ENCODE results near the gene KRTAP12-2.
"Not testable (repeated sequence)": the region's sequence is repeated elsewhere in the genome, so short reads cannot be mapped to it uniquely, and the experiment has no call there.

KRTAP12-2 gene

DNA sequence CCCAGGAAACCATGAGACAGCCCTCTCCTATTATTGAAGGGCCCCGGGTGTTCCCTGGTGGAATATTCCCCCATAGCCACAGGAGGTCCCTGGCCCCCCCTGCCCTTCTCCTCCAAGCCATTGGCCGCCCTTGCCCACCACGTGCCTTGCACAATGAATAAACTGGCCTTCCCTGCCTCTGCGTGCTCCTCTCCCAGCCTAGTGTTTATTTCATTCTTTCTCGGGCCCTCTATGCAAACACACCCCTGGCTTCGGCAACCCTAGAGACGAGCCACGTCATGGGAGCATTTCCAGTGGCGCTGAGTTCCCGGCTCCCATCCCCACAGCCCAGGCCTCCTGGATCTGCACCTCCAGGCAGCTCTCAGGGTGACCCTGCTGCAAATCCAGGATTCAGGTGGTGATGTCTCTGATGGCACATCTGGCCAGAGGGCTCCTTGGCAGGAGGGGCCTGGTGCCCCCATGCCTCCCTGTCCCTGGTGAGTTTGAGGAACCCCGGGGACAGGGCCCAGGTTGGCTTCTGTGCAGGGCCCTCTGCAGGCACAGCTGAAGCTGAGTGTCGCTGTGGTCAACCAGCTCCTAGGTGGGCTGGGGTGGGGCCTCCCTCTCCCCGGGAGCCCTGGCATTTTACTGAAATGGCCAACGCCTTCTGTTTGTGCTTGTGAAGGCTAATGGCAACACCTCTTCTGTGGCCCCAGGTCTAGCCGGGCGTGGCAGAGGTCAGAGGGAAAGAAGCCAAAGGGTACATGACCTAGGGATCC lies 36.4 kb upstream of the KRTAP12-2 start:
- DNase-seq (ENCODE audit: insufficient read length, low spot score) (no peak), FAIRE-seq (no peak)

DNA sequence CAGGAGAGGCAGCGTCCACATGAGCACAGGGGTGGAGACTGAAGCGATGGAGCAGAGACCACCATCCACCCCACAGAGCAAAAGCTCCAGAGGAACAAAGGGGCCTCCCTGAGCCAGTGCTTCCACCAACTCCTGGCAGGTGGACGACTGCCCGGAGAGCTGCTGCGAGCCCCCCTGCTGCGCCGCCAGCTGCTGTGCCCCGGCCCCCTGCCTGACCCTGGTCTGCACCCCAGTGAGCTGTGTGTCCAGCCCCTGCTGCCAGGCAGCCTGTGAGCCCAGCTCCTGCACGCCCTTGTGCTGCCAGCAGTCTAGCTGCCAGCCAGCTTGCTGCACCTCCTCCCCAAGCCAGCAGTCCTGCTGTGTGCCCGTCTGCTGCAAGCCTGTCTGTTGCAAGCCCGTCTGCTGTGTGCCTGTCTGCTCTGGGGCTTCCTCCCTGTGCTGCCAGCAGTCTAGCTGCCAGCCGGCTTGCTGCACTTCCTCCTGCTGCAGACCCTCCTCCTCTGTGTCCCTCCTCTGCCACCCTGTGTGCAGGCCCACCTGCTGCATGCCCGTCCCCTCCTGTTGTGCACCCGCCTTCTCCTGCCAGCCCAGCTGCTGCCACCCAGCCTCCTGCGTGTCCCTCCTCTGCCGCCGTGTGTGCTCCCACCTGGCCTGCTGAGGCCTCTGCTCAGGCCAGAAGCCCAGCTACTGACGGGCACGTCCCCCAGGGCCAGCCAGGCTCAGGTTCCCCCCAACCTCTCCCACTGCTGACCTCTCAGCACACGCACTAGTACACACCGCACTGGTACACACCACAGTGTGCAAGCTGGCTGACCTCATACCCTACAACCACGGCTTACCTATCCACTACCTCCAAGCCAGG lies 35.6 kb upstream of the KRTAP12-2 start:
- DNase-seq (ENCODE audit: insufficient read length, low spot score), result no peak
- no peak for FAIRE-seq

DNA sequence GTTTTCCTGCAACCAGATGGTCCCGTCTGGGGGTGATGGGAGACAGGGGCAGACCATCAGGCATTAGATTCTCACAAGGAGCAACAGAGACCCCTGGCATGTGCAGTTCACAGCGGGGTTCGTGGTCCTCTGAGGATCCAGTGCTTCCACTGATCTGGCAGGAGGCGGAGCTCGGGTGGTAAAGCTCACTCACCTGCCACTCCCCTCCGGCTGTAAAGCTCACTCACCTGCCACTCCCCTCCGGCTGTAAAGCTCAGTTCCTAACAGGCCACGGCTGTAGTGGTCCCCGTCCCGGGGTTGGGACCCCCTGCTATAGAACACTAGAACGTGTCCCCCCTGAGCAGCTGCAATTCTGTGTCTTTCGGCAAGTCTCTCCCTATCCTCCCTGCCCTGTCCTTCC lies 34.8 kb upstream of the KRTAP12-2 start:
- FAIRE-seq (no peak), DNase-seq (ENCODE audit: insufficient read length, low spot score) (no peak)

DNA sequence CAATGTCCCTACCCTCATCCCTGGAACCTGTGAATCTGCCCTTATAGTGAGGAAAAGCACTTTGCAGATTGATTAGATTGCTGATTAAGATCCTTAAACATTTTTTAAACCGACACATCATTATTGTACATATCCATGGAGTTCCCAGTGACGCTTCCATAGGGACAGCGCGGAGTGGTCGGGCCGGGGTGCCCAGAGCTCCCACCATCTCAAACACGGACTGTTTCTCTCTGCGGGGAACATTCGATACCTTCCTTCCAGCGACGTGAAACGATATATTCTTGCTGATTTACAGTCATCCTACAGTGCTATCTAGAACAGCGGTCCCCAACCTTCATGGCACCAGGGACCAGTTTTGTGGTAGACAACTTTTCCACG lies 34.3 kb upstream of the KRTAP12-2 start:
- DNase-seq (ENCODE audit: insufficient read length, low spot score), result no peak
- no peak for FAIRE-seq

DNA sequence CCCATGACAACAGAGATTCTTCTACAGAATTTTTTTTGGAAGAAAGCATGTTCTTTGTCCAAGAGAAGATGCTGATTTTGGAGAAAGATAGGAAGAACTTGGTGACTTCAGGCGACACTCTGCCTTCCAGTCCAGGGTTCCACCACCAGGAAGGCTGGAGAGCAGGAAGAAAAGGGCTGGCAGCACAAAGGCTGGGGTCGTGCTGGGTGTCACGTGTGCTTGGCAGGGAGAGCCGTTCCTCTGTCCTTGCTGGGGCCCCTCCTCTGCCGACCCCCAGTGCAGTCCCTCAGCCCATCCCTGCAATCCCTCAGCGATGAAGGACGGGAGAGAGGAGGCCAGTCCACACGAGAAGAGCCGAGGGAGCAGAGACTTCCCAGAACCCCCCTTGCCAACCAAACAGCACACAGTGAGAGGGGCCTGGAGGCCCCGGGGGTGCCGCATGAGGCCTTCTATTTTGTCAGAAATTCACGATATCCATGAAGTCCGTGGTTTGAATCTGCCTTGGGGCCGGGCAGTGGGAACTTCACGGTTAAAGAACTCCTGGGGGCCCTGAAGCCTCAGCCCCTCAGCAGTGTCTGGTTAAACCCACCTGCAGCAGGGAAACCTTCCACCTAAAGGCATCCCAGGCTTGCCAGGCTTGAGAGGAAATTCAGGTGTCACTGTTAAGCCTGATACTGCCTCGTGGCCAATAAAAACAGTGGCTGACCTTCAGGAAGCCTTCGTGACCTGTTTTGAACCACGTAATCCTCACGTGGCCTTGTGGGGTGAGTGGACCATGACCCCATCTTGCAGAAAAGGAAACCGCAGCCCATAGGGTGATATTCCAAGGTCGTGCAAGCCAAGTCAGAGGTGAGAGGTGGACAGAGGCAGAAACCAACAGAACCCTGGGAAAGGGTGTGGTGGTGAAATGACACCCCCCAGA lies 33.6 kb upstream of the KRTAP12-2 start:
- no peak for DNase-seq (ENCODE audit: insufficient read length, low spot score)
- FAIRE-seq, result no peak

DNA sequence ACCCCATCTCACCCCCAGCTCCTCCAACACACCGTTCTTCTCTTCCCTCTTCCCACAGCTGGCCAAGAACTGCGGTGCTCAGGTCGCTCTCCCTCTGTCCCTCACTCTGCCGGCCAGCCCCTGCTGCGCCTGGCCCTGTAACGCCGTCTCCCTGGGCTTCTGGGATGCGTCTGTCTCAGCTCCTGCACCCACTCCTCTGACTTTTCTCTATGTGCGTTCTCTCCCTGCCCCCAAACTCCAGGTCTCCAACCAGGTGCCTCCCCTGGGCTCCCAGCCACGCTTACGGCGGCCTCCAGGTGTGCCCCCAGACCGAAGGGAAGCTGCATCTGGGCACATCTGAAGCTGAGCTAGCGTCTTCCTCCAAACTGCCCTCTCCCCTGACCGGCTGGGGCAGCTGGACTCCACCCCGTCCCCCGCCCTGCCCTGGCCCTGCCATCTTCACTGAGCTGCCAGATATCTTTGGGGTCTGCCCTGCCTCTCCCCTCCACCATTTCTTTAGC lies 32.8 kb upstream of the KRTAP12-2 start:
- FAIRE-seq, result no peak
- no peak for DNase-seq (ENCODE audit: insufficient read length, low spot score)

DNA sequence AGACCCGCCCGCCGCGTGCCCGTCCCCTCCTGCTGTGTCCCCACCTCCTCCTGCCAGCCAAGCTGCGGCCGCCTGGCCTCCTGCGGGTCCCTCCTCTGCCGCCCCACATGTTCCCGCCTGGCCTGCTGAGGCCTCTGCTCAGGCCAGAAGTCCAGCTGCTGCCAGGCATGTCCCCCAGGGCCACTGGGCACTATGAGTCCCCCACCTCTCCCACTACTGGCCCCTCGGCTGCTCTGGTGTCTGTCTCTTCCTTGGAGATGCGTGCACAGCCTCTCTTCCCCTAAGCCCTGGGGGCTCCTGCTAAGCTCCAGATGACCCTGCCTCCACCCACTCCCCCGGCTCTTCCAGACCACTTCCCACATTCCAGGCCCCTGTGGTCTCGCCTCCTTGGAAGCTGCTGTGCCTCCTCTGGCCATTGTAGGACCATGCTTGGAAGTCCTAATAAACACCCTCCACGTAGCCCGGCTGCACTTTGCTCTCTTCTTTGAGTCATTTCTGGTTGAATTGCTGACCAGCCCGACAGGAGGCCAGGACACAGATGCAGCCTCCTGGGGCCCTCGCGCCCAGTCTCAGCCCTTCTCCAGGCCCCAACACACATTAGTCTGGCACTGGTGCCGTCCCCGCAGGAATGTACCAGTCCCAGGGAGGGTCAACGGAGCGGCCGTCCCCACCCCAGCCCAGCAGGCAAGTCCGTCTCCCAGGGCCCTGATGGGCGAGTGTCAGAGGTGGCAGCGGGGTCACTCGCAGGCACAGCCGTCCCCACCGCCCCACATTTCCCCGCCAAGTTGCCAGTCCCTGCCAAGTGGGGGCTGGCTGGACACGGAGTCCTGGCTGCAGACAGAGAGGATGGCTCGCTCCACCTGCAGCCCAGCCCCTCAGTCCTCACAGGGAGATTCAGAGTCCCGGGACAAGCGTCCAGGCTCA lies 31.3 kb upstream of the KRTAP12-2 start:
- no peak for DNase-seq (ENCODE audit: insufficient read length, low spot score)
- FAIRE-seq, result no peak

DNA sequence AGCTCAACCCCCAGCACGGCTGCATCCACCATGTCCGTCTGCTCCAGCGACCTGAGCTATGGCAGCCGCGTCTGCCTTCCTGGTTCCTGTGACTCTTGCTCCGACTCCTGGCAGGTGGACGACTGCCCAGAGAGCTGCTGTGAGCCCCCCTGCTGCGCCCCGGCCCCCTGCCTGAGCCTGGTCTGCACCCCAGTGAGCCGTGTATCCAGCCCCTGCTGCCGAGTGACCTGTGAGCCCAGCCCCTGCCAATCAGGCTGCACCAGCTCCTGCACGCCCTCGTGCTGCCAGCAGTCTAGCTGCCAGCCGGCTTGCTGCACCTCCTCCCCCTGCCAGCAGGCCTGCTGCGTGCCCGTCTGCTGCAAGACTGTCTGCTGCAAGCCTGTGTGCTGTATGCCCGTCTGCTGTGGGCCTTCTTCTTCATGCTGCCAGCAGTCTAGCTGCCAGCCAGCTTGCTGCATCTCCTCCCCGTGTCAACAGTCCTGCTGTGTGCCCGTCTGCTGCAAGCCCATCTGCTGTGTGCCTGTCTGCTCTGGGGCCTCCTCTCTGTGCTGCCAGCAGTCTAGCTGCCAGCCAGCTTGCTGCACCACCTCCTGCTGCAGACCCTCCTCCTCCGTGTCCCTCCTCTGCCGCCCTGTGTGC lies 30.6 kb upstream of the KRTAP12-2 start, which contains the start of gene KRTAP10-12:
TSS of gene KRTAP10-12 (plus strand) at position 1 of the 639 bp plus-strand sequence. CDS start at position 31, 30 bp downstream.
- DNase-seq (ENCODE audit: insufficient read length, low spot score); FAIRE-seq: not testable (repeated sequence)

DNA sequence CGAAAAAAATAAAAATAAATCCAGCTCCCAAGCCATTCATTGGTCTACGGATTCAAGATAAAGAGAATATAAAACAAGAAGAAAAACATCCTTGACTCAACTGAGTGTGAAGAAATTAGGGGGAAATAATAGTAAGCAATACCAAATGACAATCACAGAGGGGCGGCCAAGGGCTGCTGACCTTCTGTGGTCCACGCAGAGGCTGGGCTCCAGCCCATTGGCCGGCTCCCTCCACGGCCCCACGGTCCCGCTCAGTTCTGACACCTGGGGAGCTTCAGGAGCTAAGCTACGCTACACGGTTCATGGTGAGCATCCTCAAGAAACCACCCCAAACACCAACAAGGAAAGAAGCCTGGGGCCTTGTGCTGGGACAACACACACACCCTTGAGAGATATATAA lies 29.8 kb upstream of the KRTAP12-2 start:
- no peak for FAIRE-seq
- DNase-seq (ENCODE audit: insufficient read length, low spot score), result no peak

DNA sequence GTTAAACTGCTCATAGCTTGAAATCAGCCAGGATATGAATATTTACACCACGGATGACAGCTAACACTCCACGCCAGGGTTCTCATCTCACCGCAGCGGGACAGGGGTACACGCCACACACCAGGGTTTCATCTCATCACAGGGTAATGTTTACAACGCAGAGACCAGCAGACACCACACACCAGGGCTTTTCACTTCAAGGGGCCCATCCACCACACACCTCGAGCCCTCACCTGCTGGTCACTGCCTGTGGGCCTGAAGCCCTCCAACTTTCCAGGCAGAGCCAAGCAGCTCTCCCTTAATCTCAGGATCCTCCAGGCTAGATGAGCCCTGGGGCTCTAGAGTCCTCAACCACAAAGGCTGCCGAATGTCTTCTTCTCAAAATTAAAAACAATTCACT lies 28.9 kb upstream of the KRTAP12-2 start:
- no peak for DNase-seq (ENCODE audit: insufficient read length, low spot score)

DNA sequence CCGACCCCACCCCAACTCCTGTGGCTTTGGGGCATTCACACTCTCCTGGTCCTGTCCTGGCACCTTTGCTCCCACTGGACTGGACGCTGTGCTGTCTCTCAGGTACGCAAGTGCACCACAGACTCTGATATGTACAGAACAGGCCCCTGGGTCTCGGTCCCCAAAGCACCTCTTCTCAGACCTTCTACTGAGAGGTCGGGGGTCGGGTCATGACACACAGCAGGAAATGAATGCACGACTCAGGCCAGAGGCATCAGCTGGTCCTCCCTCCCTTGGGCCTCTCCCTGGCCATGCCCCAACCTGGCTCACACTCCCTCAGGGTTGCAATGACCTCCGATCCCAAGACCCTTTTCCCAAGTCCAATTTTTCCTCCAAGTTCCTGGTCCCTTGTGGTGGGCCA lies 28.5 kb upstream of the KRTAP12-2 start:
- DNase-seq (ENCODE audit: insufficient read length, low spot score) (no peak), FAIRE-seq (no peak)

More for the DNA sequence above, 28.9 kb upstream of the KRTAP12-2 start:
- FAIRE-seq, result no peak

DNA sequence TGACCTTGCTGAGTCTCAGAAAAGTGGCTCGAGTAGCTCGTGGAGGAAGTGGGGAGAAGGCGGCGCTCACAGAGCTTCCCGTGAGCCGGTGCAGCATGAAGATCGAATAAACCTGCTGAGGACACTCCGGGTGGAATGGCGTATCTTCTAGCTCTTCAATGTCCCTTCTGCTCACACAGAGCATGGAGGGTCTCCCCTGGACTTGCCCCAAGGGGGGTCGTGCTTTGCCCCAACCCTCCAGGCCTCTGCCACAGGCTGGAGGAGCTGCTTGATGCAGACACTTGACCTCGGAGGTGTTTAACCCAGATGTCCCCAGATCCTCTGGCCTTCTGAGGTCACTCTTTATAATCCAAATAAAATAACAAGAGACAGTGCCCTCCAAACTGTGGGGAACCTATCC lies 28.0 kb upstream of the KRTAP12-2 start:
- FAIRE-seq (no peak), DNase-seq (ENCODE audit: insufficient read length, low spot score) (no peak)

DNA sequence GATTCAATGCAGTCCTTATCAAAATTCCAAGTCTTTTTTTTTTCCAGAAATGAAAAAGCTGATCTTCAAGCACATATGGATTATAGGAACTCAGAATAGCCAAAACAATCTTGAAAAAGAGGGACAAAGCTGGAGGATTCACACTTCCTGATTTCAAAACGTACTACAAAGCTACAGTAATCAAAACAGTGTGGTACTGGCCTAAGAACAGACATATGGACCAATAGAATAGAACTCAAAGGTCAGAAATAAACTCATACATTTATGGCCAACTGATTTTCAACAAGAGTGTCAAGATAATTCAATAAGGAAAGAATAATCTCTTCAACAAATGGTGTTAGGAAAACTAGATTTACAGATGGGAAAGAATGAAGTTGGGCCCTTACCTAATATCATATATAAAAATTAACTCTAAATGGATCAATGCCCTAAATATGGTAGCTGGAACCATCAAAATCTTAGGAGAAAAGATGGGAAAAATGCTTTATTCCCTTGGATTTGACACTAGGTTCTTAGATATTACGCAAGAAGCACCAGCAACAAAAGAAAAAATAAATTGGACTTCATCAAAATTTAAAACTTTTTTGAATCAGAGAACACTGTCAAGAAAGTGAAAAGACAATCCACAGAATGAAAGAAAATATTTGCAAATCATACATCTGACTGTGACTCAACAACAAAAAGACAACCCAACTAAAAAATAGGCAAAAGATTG lies 26.2 kb upstream of the KRTAP12-2 start:
- FAIRE-seq, result no peak
- no peak for DNase-seq (ENCODE audit: insufficient read length, low spot score)

DNA sequence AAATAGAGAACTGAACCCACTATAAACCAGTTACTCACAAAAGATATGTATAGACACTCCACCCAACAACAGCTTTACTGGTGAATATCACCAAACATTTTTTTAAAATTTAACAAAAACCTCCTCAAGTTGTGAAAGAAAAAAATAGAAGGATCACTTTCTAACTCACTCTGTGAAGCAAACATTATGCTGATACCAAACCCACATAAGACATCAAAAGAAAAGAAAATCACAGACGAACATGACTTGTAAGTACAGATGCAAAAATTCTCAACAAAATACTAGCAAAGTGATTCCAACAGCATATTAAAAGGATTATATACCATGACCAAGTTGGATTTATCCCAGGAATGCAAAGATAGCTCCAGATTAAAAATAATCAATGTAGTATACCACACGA lies 25.0 kb upstream of the KRTAP12-2 start:
- DNase-seq (ENCODE audit: insufficient read length, low spot score), result no peak
- FAIRE-seq, result no peak

DNA sequence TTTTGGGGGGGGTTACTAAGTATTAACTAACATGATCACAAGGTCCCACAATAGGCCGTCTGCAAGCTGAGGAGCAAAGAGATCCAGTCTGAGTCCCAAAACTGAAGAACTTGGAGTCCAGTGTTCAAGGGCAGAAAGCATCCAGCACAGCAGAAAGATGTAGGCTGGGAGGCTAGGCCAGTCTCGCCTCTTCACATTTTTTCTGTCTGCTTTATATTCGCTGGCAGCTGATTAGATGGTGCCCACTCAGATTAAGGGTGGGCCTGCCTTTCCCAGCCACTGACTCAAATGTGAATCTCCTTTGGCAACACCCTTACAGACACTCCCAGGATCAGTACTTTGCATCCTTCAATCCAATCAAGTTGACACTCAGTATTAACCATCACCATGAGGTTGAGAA lies 23.0 kb upstream of the KRTAP12-2 start:
- DNase-seq (ENCODE audit: insufficient read length, low spot score); FAIRE-seq: not testable (repeated sequence)

DNA sequence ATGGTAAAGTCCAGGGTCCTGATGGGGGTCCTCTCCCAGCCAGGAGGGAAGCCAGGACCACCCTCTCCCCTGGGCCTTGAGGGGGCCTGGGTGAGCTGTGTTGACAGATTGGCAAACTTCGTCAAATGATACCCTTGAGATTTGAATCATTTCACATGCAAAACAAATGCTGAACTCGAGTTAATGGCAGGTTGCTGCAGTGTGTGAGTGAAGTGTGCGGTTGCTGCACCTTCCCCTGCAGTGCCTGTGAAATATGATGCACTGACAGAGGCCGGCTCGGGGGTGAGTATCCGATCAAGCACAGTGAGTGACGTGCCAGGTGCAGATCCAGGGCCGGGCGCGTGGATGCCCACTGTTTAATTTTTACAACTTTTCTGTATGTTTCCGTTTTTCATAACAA lies 20.9 kb upstream of the KRTAP12-2 start:
- DNase-seq (ENCODE audit: insufficient read length, low spot score) (no peak), FAIRE-seq (no peak)

DNA sequence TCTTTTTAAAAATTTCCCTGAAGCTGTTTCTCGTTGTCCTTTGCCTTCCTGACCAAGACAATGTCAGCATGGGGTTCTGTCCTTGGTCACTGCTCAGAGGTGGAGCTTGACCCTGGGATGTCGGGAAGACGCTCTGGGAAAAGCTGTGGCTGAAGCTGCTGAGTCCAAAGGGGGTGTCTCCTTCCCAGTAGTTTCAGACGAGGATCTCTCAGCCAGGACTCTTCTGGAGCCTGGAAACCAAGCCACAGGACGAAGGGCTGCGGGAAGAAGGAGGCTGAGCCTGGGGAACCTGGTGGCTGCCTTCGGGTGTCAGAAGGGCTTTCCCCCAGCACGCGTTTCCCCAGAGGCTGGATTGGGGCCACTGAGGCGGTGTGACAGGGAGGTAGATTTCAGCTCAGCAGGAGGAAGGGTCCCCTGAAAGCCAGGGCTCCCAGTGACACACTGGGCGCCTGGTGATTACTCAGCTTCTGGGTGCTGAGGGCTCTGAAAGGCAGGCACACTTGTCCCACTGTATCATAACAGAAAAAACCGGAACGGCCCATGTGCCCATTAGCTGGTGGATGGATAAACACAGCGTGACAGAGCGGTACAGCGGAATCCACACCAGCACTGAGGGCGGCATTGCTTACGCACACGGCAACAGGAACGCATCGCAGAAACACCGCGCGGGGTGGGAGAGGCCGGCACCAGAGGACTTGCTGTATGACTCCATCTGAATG lies 20.3 kb upstream of the KRTAP12-2 start:
- DNase-seq (ENCODE audit: insufficient read length, low spot score) (no peak), FAIRE-seq (no peak)
